Stimulated activated CD4-positive, alpha-beta T cell treated with anti-CD3 and anti-CD28 coated beads, Interleukin-4, amount 100 ng/mL, for 24 hours (primary cell): ENCODE measurements around the gene PKP3.
"Not testable (repeated sequence)": the region's sequence is repeated elsewhere in the genome, so short reads cannot be mapped to it uniquely, and the experiment has no call there.

ENCODE experiments used
- DNase-seq: peaks from one replicate; pipeline ENCODE4 v3.0.0-alpha.2; 2020

Gene PKP3

DNA sequence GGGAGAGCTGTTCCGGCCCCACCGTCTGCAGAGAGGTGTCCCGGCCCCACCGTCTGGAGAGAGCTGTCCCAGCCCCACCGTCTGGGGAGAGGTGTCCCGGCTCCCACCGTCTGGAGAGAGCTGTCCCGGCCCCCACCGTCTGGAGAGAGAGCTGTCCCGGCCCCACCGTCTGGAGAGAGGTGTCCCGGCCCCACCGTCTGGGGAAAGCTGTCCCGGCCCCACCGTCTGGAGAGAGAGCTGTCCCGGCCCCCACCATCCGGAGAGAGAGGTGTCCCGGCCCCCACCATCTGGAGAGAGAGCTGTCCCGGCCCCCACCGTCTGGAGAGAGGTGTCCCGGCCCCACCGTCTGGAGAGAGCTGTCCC is 30.6 kb upstream of the PKP3 start:
- not testable (repeated sequence) for DNase-seq

DNA sequence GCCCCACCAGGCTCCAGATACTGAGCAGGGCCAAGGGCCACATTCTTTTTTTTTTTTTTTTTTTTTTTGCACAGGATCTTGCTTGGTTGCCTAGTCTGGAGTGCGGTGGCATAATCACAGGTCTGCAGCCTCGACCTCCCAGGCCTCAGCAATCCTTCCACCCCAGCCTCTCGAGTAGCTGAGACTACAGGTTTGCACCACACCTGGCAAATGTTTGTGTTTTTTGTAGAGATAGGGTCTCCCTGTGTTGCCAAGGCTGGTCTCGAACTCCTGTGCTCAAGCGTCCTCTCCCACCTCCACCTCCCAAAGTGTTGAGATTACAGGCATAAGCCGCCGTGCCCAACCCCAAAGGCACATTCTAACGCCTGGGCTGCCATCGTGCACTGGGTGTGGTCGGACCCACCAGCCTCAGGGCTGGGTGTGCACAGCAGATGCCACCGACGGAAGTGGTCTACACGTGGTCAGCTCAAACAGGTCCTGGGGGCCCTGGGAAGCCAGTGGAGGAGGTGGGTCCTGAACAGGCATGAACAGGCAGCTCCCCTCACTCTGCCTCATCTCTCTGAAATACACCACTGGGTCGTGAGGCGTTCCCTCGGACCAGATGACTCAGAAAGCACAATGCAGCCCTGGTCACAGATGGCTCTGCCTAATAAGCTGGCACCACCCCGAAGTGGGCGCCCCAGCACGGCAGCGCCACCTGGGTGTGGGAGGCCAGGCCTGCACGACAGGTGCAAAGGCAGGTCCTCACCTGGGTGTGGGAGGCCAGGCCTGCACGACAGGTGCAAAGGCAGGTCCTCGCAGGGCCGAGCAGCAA is 29.9 kb upstream of the PKP3 start:
- peak; percentile 46 for DNase-seq

DNA sequence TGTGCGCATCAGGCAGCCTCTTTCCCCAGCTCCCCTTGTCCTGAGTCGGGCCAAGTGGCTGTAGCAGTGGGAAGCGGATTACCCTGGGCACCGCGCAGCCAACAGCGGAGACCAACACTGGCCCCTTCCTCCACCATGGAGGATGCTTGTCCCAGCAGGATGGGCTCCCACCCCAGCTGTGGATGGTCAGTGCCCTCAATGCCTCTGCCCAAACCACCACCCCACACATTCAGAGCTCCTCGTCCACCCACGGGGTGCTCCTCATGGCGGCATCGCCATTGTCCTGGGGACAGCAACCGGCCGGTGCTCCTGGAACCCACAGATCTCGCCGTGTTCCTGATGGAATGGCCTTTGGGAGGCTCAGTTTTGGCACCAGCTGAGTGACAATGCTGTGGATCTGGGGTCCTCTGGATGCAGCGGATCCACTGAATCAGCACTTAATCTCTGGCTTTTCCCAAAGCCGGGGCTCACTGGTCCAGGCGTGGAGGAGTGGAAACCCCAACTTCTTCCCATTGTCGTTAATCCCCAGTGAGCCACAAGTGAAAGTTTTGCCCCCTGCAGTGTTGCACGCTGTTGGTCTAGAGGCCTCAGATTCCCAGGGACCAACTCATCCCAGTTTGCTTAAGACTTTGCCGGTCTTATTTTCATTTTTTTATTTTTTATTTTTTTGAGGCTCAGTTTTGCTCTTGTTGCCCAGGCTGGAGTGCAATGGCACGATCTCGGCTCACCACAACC is 28.9 kb upstream of the PKP3 start:
- DNase-seq, result no peak

DNA sequence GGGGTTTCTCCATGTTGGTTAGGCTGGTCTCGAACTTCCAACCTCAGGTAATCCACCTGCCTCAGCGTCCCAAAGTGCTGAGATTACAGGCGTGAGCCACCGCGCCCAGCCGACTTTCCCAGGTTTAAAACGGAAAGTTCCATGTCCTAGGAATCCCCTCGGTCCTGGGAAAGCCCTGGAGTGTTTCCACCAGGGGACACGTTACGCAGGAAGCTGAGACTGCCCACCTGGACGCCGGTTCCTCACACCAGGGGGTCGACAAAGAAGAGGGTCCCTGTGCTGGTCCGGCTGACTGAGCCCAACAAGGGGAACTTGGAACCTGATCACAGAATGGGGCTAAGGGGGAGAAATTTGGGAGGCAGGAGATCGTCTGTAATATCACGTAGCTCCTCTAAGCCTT is 28.2 kb upstream of the PKP3 start:
- DNase-seq, result no peak

DNA sequence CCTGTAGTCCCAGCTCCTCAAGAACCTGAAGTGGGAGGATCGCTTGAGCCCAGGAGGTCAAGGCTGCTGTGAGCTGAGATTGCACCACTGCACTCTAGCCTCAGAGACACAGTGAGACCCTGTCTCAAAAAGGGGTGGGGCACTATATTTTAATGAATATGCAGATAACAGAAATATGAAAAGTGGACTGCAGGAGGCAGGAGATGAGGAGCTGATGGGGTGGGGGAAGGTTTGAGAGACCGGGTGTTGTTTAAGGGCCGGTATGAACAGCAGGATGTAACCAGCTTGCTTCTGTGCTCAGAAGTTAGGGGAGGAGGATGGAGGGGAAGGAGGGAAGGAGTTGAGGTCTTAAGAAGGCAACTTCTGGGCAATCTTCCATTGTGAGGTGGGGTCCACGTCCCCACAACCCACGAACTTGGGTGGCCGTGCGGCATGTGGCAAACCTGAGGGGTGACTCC is 26.0 kb upstream of the PKP3 start:
- DNase-seq, result no peak

DNA sequence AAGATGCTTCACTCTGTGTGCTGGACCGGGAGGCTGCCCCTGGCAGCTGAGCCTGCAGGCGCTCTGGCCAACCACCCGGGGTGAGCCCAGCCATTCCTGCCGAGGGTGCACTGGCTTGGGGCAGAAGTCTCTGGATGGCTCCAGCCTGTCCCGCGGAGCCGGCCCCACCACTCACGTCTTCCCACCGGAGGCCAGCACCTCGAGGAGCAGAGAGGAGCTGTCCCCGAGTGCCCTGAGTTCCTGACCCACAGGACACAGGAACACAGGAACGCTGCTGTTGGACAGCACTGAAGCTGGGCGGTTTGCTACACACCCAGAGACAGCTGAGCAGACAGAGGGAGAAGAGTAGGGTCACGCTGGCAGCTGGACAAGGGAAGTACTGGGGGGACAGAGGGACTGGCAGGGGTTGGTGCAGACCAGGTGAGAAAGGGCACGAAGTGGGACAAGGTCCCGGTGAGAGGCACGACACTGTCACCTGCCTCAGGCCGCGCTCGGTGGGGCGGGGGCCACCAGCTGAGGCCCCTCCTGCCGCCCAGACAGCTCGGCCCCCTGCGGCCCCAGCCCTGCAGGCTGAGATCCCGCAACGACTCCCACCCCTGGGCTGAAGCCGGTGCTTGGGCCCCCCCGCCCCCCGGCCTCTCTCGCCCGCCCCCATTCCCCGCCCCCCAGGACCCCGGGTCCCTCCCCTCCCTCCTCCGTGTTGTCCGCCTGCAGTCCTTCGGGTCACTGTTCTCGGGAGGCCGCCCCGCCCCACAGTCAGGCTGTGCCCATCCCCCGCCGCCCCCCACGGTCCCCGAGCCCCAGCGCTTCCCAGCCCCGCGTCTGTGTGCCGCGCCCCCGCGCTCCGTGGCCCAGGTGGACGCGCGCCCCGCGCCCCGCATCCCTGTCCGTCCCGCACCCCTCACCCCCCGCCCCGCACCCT is 25.3 kb upstream of the PKP3 start:
- no peak for DNase-seq

DNA sequence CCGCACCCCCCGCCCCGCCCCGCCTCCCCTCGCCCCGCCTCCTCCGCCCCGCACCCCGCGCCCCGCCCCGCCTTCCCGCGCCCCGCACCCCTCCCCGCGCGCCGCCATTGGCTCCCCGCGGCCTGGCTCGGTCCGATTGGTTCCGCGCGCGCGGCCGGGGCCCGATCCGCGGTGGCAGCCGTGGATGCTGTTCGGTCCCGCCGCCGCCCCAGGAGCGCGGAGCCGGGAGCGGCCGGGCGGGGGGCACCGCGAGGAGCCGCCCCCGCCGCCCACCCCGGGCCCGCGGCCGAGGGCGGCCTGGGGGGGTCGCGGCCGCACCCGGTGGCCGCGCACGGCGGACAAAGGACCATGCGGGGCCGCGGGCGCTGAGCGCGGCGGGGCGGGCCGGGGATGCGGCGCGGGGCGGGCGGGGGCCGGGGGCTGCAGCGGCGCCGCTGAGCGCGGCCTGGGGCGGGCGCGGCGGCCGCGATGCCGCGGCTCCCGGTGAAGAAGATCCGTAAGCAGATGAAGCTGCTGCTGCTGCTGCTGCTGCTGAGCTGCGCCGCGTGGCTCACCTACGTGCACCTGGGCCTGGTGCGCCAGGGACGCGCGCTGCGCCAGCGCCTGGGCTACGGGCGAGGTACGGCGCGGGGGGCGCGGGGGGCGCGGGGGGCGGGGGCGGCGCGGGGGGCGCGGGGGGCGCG is 24.5 kb upstream of the PKP3 start, which contains the start of gene B4GALNT4:
TSS of gene B4GALNT4 (plus strand) at position 164 of the 683 bp plus-strand sequence. CDS start at position 469, 305 bp downstream.
- DNase-seq, result peak; percentile 25

DNA sequence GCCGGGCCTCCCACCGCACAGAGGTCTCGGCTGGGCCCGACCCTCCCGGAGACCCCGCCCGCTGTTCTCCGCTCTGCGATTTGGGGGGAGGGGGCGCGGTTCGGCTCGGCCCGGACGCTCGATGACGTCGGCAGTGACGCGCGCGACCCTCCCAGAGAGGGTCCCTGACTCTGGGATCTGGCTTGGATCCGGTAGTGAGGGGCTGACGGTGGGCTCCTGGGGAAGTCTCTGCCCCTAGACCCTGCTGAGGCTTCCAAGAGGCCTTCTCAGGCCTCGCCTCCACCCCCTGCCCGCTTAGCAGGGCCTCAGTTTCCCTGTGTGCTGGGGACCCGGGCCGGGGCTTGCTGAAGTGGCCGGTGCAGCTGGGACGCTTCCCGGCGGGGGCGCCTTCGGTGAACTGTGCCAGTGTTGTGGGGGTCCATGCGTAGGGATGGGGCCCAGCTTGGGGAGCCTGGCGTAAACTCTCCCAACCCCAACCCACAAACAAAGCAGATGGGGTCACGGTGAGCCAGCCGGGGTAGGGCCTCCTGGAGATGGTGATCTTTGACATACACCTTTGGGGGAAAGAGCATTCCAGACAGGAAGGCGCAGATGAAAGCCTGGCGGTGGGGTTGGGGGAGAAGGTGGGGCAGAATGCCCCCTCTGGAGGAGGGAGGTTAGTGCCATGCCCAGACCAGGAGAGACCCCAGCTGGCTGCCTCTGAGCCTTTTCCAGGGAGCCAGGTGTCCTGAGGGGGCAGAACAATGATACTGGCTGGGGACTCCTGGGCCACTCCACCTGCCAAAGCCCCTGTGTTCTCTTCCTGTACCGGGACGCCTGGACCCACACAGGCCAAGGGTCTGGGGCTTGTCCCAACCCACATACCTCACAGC is 23.7 kb upstream of the PKP3 start:
- DNase-seq, result no peak

DNA sequence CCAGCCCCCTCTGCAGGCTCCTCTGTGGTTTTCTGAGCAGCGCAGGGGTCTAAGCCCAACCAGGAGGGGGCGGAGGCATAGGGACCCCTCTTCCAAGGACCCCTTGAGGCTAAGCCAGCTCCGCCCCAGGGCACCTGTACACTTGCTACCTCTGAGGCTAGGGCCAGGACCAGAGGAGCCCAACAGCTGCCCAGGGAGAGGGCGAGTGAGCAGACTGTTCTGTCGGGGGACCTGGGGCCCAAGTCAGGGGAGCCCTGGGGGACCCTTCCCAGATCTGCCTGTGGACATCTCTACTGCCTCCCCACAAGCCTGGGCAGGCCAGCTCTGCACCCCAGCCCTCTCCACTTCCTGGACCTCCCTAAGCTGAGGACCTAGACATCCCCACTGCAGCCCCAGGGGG is 23.0 kb upstream of the PKP3 start:
- DNase-seq, result no peak

DNA sequence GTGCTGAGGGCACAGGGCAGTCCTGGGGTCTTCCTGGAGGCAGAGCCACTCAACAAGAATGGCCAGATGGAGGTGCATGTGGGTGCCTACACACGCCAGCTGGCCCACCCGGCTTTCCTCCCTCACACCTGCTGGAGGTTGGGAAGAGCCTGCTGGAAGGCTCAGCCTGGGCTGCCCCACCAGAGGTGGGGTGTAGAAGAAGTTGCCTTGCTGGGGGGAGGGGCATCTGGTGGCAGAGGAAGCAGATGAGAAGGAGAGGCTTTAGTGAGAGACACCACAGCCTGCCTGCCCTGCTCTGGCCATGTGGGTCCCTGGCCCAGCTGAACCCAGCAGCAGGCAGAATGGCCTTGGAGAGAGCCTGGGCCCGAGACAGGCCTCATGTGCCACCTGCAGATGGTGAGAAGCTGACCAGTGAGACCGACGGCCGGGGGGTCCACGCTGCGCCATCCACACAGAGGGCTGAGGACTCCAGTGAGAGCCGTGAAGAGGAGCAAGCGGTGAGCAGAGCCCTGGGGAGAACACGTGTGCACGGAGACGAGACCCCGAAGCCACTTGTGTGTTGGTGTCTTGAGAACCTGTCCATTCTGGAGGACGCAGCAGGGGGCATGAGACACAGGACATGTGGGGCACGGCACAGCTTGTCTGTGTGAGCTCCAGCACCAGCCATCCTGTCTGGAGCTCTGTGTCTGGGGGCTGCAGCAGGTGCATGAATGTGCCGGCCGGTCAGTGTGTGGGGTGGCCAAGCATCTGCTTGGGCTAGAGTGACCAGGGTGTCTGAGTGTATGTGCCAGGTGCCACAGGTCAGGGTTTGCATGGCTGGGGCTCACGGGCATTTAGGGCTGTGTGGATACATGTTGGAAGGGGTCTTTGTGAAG is 22.1 kb upstream of the PKP3 start:
- no peak for DNase-seq

DNA sequence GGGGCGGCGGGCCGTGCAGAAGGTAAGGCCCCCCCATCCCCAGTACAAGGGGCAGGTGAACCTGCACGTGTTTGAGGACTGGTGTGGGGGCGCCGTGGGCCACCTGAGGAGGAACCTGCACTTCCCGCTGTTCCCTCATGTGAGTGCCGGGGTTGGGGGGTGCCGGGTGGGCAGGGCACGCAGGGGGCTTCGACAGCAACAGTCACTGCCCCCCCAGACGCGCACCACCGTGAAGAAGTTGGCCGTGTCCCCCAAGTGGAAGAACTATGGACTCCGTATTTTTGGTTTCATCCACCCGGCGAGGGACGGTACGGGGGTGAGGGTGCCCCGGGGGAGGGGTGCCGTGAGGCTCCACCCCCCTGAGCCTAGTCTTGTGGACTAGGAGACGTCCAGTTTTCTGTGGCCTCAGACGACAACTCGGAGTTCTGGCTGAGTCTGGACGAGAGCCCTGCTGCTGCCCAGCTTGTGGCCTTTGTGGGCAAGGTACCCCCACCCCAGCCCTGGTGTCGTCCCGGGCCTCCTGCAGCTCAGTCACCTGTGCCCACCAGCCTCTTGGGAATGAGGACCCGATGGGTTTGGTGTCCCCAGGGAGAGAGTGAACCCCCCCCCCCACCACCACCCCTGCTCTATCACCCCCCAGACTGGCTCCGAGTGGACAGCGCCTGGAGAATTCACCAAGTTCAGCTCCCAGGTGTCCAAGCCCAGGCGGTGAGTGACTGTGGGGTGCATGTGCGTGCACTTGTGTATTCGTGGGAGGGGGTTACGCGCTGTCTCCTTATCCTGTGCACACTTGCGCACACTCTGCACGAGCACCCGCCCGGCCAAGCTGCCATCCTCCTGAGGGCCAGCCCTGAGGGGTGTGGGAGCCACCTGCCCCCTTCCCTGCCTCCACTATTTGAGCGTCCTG is 20.9 kb upstream of the PKP3 start:
- no peak for DNase-seq

DNA sequence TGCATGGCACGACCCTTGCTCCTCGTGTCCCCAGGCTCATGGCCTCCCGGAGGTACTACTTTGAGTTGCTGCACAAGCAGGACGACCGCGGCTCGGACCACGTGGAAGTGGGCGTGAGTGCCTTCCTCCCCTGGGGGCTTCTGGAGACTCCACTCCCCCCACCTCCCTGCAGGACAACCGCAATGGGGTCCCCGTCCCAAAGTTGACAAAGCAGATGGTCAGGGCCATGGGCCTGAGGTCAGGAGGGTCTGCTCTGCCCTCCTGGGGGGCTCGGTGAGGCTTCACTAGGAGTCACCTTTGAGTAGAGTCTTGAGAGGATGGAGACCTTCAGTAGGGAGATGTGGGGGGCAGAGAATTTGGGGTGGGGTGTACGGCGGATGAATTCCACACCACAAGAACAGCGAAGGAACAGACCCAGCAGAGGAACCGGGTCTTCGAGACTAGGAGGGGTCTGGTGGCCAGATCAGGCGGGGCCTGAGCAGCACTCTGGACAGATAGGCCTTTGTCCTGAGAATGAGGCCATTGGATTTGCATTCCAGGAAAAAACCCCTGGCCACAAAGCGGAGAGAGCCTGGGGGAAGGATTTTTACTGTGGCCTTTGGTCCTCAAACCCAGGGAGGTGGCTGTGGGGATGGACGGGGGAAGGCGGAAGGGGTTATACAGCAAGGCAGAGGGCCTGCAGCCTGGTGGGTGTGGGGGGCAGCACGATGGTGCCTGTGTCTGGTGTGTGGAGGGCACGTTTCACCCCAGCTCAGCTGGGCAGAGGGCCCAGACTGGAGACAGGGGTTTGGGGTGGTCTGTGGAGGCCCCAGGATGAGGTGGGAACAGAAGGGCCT is 20.1 kb upstream of the PKP3 start:
- no peak for DNase-seq

DNA sequence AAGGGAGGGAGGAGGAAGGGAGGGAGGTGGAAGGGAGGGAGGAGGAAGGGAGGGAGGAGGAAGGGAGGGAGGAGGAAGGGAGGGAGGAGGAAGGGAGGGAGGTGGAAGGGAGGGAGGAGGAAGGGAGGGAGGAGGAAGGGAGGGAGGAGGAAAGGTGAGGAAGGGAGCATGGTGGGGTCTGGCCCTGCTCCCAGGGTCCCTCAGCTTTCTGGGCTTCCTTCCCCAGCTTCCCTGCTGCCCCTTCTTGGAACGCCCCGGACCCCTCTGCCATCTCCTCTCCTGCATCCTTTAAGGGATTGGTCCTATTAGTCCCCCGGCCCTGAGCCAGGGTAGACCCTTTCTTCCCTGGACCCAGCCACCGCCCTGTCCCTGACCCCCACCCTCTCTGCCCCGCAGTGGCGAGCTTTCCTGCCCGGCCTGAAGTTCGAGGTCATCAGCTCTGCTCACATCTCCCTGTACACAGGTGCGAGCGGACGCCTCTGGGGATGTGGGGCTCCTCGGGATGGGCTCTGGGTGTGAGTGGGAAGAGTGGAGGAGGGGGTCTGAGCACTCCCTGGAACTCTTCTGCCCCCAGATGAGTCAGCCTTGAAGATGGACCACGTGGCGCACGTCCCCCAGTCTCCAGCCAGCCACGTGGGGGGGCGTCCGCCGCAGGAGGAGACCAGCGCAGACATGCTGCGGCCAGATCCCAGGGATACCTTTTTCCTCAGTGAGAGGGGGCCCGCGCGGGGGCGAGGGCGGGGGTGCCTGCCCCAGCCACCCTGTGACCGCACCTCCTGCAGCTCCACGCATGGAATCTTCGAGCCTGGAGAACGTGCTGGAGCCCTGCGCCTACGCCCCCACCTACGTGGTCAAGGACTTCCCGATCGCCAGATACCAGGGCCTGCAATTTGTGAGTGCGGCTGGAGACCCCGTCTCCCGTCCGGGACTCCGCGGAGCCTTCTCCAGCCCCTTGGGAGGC is 18.7 kb upstream of the PKP3 start:
- DNase-seq, result no peak

DNA sequence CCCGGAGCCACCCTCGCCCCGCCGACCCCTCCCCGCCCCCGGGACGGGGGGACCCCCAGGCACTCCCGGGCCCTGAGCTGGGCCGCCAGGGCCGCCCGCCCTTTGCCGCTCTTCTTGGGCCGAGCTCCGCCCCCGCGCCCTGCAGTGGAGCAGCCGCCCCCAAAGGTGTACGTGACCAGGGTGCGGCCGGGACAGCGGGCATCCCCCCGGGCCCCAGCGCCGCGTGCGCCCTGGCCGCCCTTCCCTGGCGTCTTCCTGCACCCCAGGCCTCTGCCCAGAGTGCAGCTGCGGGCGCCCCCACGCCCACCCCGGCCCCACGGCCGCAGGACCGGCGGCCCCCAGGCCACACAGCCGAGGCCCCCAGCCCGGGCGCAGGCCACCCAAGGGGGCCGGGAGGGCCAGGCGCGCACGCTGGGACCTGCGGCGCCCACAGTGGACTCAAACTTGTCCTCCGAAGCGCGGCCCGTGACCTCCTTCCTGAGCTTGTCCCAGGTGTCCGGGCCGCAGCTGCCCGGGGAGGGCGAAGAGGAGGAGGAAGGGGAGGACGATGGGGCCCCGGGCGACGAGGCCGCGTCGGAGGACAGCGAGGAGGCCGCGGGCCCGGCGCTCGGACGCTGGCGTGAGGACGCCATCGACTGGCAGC is 17.4 kb upstream of the PKP3 start:
- no peak for DNase-seq

DNA sequence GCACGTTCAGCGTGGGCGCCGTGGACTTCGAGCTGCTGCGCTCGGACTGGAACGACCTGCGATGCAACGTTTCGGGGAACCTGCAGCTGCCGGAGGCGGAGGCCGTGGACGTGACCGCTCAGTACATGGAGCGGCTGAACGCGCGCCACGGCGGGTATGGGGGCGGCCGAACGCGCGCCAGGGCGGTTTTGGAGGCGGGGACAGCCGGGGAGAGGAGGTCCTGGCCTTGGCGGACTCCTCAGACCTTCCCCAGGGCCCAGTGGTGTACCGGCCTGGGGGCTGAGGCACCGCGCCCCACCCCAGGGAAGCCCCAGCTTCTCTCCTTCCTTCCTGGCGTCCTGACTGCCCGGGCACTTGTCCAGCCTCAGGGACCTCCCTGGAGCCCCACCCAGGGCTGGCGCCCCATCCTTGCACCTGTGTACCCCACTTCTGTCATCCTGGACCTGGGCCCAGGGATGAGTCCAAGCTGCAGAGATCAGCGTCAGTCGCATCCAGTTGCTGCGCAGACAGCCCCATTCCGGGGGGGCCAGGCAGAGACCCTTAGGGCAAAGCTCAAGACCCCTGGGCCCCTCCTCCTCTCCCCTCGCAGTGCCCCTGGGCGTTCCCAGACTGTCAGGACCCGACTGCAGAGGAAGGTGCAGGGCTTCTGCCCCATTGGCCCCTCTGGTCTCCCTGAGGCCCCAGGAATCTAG is 16.7 kb upstream of the PKP3 start:
- DNase-seq, result no peak

DNA sequence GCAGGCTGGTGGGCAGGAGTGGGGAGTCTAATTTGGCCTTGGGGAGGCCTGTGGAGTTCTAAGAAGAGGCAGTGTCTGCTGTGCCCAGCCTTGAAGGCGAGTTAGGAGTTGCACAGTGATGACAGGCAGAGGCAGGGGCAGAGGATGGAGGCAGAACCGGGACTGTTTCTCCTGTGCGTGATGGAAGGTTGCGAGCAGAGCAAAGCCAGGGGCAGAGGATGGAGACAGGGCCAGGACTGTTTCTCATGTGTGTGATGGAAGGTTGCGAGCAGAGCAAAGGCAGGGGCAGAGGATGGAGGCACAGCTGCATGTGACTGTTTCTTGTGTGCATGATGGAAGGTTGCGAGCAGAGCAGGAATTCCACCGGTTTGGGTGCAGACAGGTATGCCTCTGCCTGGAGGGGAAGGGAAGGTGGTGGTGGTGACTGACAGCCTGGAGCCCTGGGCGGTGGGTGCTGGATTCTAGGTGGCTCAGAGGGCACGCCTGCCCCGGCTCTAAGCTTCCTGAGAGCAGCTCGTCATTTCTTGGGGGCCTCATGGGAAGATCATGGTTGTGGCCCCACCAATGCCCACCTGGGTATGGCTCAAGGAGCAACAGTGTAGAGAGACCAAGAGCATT is 16.0 kb upstream of the PKP3 start:
- no peak for DNase-seq
